ENCODE data around the gene WFIKKN1. TPM values are rescaled to one million over a fixed set of nuclear protein-coding genes. Genes with fewer than 3 reads are reported as not detected.

The WFIKKN1 gene
- total and polyA plus RNA-seq, 2 experiments from 2014 or later, result 3.5 to 6.8 TPM

GRCh38 chr16:643050-643368 lies 12.2 kb downstream of the WFIKKN1 start (continued):
- TF ChIP-seq, protein P1, sequence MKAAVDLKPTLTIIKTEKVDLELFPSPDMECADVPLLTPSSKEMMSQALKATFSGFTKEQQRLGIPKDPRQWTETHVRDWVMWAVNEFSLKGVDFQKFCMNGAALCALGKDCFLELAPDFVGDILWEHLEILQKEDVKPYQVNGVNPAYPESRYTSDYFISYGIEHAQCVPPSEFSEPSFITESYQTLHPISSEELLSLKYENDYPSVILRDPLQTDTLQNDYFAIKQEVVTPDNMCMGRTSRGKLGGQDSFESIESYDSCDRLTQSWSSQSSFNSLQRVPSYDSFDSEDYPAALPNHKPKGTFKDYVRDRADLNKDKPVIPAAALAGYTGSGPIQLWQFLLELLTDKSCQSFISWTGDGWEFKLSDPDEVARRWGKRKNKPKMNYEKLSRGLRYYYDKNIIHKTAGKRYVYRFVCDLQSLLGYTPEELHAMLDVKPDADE (IDR thresholded peaks at IDR 0.05), result no peak
- TF ChIP-seq NANOG (IDR thresholded peaks at IDR 0.05; ENCODE audit: borderline replicate concordance), result no peak
- no peak for TF ChIP-seq EZH2 (IDR thresholded peaks at IDR 0.05; ENCODE audit: low read depth, unreplicated experiment)
- no peak for TF ChIP-seq REST (IDR thresholded peaks at IDR 0.05; ENCODE audit: unreplicated experiment)
- TF ChIP-seq, protein P2, sequence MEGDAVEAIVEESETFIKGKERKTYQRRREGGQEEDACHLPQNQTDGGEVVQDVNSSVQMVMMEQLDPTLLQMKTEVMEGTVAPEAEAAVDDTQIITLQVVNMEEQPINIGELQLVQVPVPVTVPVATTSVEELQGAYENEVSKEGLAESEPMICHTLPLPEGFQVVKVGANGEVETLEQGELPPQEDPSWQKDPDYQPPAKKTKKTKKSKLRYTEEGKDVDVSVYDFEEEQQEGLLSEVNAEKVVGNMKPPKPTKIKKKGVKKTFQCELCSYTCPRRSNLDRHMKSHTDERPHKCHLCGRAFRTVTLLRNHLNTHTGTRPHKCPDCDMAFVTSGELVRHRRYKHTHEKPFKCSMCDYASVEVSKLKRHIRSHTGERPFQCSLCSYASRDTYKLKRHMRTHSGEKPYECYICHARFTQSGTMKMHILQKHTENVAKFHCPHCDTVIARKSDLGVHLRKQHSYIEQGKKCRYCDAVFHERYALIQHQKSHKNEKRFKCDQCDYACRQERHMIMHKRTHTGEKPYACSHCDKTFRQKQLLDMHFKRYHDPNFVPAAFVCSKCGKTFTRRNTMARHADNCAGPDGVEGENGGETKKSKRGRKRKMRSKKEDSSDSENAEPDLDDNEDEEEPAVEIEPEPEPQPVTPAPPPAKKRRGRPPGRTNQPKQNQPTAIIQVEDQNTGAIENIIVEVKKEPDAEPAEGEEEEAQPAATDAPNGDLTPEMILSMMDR (conservative IDR thresholded peaks at IDR 0.05; ENCODE audit: low read depth in 2 of 2), result no peak
- TF ChIP-seq STAT1 (IDR thresholded peaks at IDR 0.05; ENCODE audit: unreplicated experiment), result no peak
- no peak for TF ChIP-seq JUNB (IDR thresholded peaks at IDR 0.05; ENCODE audit: unreplicated experiment)

DNA sequence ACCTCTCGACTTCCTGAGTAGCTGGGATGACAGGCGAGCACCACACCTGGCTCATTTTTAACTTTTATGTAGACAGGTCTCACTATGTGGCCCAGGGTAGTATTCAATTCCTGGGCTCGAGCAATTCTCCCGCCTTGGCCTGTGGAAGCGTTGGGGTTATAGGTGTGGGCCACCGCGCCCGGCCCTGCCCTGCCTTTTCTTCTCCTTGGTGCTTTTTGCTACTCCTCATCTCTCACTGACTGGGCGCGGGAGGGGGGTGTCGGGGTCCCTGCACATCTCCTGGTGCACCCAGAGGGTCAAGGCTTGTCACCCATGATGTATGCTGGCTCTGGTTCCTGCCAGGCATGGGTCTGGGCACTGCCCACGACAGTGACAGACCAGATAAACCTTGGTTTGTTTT lies 13.8 kb downstream of the WFIKKN1 start:
- Histone ChIP-seq H4K20me1 (replicated peaks; ENCODE audit: insufficient read depth) (no peaks in the 10 kb centered on the region; the same call in 1 of the 2 replicates), H3K36me3 (ENCODE audit: insufficient read depth) (no peaks in the 10 kb centered on the region), H3F3A (replicated peaks; ENCODE audit: low read depth) (peaks cover 9% of the 10 kb centered on the region; the same call in 1 of the 2 replicates), H3K27me3 (ENCODE audit: insufficient read depth) (no peaks in the 10 kb centered on the region), H3K79me2 (replicated peaks; ENCODE audit: insufficient read depth) (peaks cover 17% of the 10 kb centered on the region; the same call in 1 of the 2 replicates), H3K4me2 (no peak overlapping the region), H2AFZ (no peak overlapping the region), H3K27ac (ENCODE audit: low read depth) (no peak overlapping the region), H3K9me2 (ENCODE audit: insufficient read depth) (no peaks in the 10 kb centered on the region), H3K4me1 (ENCODE audit: insufficient read depth) (peaks cover 5% of the 10 kb centered on the region; the same call in 1 of the 2 replicates), H3K4me3 (no peak overlapping the region)
- peak overlapping the region; percentile 32; the same call in 1 of the 3 replicates for H3K4me3 Mint-ChIP-seq
- H3K27ac Mint-ChIP-seq, result no peak overlapping the region
- no peaks in the 10 kb centered on the region for H3K36me3 Mint-ChIP-seq (ENCODE audit: low read depth)
- H3K4me1 Mint-ChIP-seq, result peaks cover 5% of the 10 kb centered on the region; the same call in 2 of the 3 replicates
- DNase-seq (ENCODE audit: low spot score) (no peak), ATAC-seq (no peak)
- no peaks in the 10 kb centered on the region for H3K9me3 Mint-ChIP-seq
- H3K27me3 Mint-ChIP-seq (ENCODE audit: insufficient read depth, low read depth, poor library complexity), result peaks cover 6% of the 10 kb centered on the region
- TF ChIP-seq ZNF462 (CRISPR knock-in tag; IDR thresholded peaks at IDR 0.05) (no peak), POLR2AphosphoS5 (IDR thresholded peaks at IDR 0.05; ENCODE audit: low read depth) (no peak), CREB1 (CRISPR knock-in tag; IDR thresholded peaks at IDR 0.05; ENCODE audit: low read depth) (no peak), STAT1 (IDR thresholded peaks at IDR 0.05; ENCODE audit: unreplicated experiment) (no peak), ZNF331 (CRISPR knock-in tag; IDR thresholded peaks at IDR 0.05; ENCODE audit: low read depth) (no peak), EZH2 (IDR thresholded peaks at IDR 0.05; ENCODE audit: low read depth, unreplicated experiment) (no peak)
- TF ChIP-seq, protein P1 (IDR thresholded peaks at IDR 0.05), result no peak

All from GM23338 (cell line).